ENCODE results near the gene TRIM63. TPM values are rescaled to one million over a fixed set of nuclear protein-coding genes. Genes with fewer than 3 reads are reported as not detected.

TRIM63 gene
- total and polyA plus RNA-seq, 2 donors (not counting 3 experiments of a cell fraction or from before 2014, with no cell fraction given): not detected

GRCh38 chr1:26114165-26114927 is 46.9 kb upstream of the TRIM63 start:
- CTCF ChIA-PET: interaction anchor here (1.0 to 3.1 kb wide), 7 partner anchors 10 to 219 kb away, joined by 3 to 29 read pairs (median 4); partner anchors contain the start of genes C1orf232 and ZNF593
- dilution Hi-C loops (cut with MboI; ENCODE audit: extremely low pct_ligation_motif_present, low sequenced_read_pairs) (no loop called here), intact Hi-C loops (cut with micrococcal nuclease) (no loop called here)
- no peaks in the 10 kb centered on the region for H4K20me1 ChIP-seq (replicated peaks; ENCODE audit: control insufficient read depth, extremely low read depth, insufficient read depth, low read length)
- FAIRE-seq: no peak
- H3K4me2 ChIP-seq (ENCODE audit: insufficient read depth, low read length): no peak overlapping the region
- H3K9ac ChIP-seq (replicated peaks; ENCODE audit: extremely low read depth, insufficient read depth, low read length): no peak overlapping the region
- BruUV-seq (replicated peaks): no TSS peak
- no peaks in the 10 kb centered on the region for H3K9me3 ChIP-seq (replicated peaks; ENCODE audit: control insufficient read depth, insufficient read depth, low read length)
- no peak overlapping the region for H2AFZ ChIP-seq (ENCODE audit: low read depth, low read length)
- no peaks in the 10 kb centered on the region for H3K9me1 ChIP-seq (replicated peaks; ENCODE audit: control insufficient read depth, extremely low read depth, insufficient read depth, low read length)
- POLR2A ChIA-PET: no interaction called here
- no peak for DNase-seq (ENCODE audit: low read depth, low spot score)
- H3K36me3 ChIP-seq (ENCODE audit: control insufficient read depth in 2 of 2, extremely low read depth in 1 of 2, insufficient read depth in 2 of 2, low read length in 2 of 2): no peaks in the 10 kb centered on the region
- H3K27me3 ChIP-seq (ENCODE audit: control insufficient read depth in 2 of 2, insufficient read depth in 2 of 2, low read length in 2 of 2): no peaks in the 10 kb centered on the region
- no peak overlapping the region for H3K4me3 ChIP-seq (replicated peaks in 1 of 3; ENCODE audit: insufficient read depth in 1 of 3, low read depth in 1 of 3, low read length in 3 of 3)
- H3K79me2 ChIP-seq (ENCODE audit: control insufficient read depth, insufficient read depth, low read length): peaks cover 2% of the 10 kb centered on the region
- H3K4me1 ChIP-seq (ENCODE audit: control insufficient read depth, extremely low read depth, insufficient read depth, low read length): peaks cover 11% of the 10 kb centered on the region
- no peak overlapping the region for H3K27ac ChIP-seq (ENCODE audit: insufficient read depth, low read depth, low read length)
- no peak for TF ChIP-seq MAX (IDR thresholded peaks at IDR 0.05; ENCODE audit: insufficient read depth, insufficient read length)
- TF ChIP-seq JUN (IDR thresholded peaks at IDR 0.05; ENCODE audit: borderline replicate concordance, insufficient read depth, insufficient read length, low read depth): no peak
- TF ChIP-seq GATA2 (IDR thresholded peaks at IDR 0.05; ENCODE audit: insufficient read depth, insufficient read length, low read depth, low read length): no peak
- TF ChIP-seq FOS (IDR thresholded peaks at IDR 0.05; ENCODE audit: borderline replicate concordance, insufficient read depth, low read length): no peak
- no peak for TF ChIP-seq CTCF (IDR thresholded peaks at IDR 0.05; ENCODE audit: extremely low read depth in 1 of 2, insufficient read depth in 1 of 2, low read depth in 1 of 2, low read length in 2 of 2)
- TF ChIP-seq MYC (IDR thresholded peaks at IDR 0.05; ENCODE audit: low read depth, low read length): no peak
- no peak for TF ChIP-seq POLR2AphosphoS5 (IDR thresholded peaks at IDR 0.05; ENCODE audit: insufficient read depth, low read depth, low read length)
- TF ChIP-seq POLR2A (IDR thresholded peaks at IDR 0.05; ENCODE audit: low read depth, low read length): no peak
